B cell (primary cell): ENCODE results near the gene PIGW.

Experiments
- CTCF ChIP-seq: fragments of 200-600 bp; IDR thresholded peaks from one replicate; pipeline ENCODE4 v1.8.0; 2022; ENCODE audit warnings: antibody characterized with exemption, mild to moderate bottlenecking
- EZH2 ChIP-seq: IDR thresholded peaks from 2 replicates; pipeline ENCODE4 v1.6.1; 2012; ENCODE audit warnings: borderline replicate concordance, low read depth, mild to moderate bottlenecking, moderate library complexity, low read length; ENCODE audit not compliant: insufficient read depth, poor library complexity, severe bottlenecking

- TF ChIP-seq CTCF, result no peak
- no peak for TF ChIP-seq EZH2
These were observed 16.0 kb downstream of the PIGW start for GRCh38 chr17:36550491-36551417.
